Ovary (tissue), 3 donors: ENCODE measurements around the gene URM1.

Source experiments
- CTCF ChIP-seq, 3 donors: fragments of 450-650 bp in 2 of 3; fragments of 200-600 bp in 1 of 3; IDR thresholded peaks; one replicate each; pipeline versions ENCODE4 v1.5.1 to v1.8.0; 2016 to 2022; ENCODE audit warnings: antibody characterized with exemption in 3 of 3, mild to moderate bottlenecking in 1 of 3
- POLR2A ChIP-seq: fragments of 450-650 bp; IDR thresholded peaks from one replicate; pipeline ENCODE4 v1.6.1; 2017; ENCODE audit warnings: antibody characterized with exemption, mild to moderate bottlenecking, moderate library complexity
- donor health status: DM: no; HTN: no; CAD: no.

- no peak for TF ChIP-seq POLR2A
- no peak for TF ChIP-seq CTCF (IDR thresholded peaks at IDR 0.05)
These were observed 500 bp downstream of the URM1 start for GRCh38 chr9:128371630-128372117.
